HepG2 (cell line): ENCODE data around the gene GMEB2. TPM values are rescaled to one million over a fixed set of nuclear protein-coding genes. Genes with fewer than 3 reads are reported as not detected.

Source experiments
- MLX ChIP-seq: IDR thresholded peaks from 2 replicates; pipeline ENCODE4 v1.6.1; 2016
- PITX1 ChIP-seq: sonication (generic); formaldehyde crosslinking; IDR thresholded peaks from 2 replicates; pipeline ENCODE4 v1.5.1; 2020; ENCODE audit warnings: mild to moderate bottlenecking, missing genetic modification reagents
- U2AF2 ChIP-seq: fragments of 200-400 bp; formaldehyde crosslinking; IDR thresholded peaks from 2 replicates; pipeline ENCODE4 v1.6.1; 2017; ENCODE audit warnings: low read depth, mild to moderate bottlenecking, low read length
- polyA plus RNA-seq, 8 experiments: library from polyadenylated mRNA; depleted of rRNA in 3 of 8; stranded (reverse) in 7 of 8; unstranded in 1 of 8; fragments of >200 nt; fragmentation: Illumina TruSeq in 4 of 8; extraction: Trizol in 4 of 8; gene quantifications; 2 replicates each; pipeline versions ENCODE4 v1.2.1 to v1.2.3, GENCODE V29; 2011 to 2016; ENCODE audit warnings: low read depth in 4 of 8, missing spikeins in 1 of 8, mixed read lengths in 1 of 8; ENCODE audit not compliant: insufficient read depth in 1 of 8
- total RNA-seq, 5 experiments: library from RNA; depleted of rRNA; stranded (reverse); fragments of >200 nt; fragmentation: Illumina TruSeq; extraction: Trizol; gene quantifications; 2 replicates each; pipeline ENCODE4 v1.2.3, GENCODE V29; 2016; ENCODE audit warnings: low read depth in 1 of 5
- TF ChIP-seq, protein P1 (sequence below), 2 experiments: sonication (generic) in 1 of 2; formaldehyde crosslinking in 1 of 2; IDR thresholded peaks; 2 replicates each; pipeline versions ENCODE4 v1.4.0 to v1.6.1; 2016 to 2020; ENCODE audit warnings: borderline replicate concordance in 1 of 2, low read depth in 1 of 2, mild to moderate bottlenecking in 1 of 2, missing genetic modification reagents in 1 of 2
- TF ChIP-seq, protein P2 (sequence below): IDR thresholded peaks from 2 replicates; pipeline ENCODE4 v1.6.1; 2016
- TF ChIP-seq, protein P3 (sequence below): sonication (generic); formaldehyde crosslinking; conservative IDR thresholded peaks from 2 replicates; pipeline ENCODE4 v1.4.0; 2020; ENCODE audit warnings: missing genetic modification reagents

GMEB2 gene
- total and polyA plus RNA-seq, 2 of the 13 experiments (the other 11 are each of a cell fraction or from before 2014, with no cell fraction given): 10.6 to 12.4 TPM

- TF ChIP-seq, protein P1, sequence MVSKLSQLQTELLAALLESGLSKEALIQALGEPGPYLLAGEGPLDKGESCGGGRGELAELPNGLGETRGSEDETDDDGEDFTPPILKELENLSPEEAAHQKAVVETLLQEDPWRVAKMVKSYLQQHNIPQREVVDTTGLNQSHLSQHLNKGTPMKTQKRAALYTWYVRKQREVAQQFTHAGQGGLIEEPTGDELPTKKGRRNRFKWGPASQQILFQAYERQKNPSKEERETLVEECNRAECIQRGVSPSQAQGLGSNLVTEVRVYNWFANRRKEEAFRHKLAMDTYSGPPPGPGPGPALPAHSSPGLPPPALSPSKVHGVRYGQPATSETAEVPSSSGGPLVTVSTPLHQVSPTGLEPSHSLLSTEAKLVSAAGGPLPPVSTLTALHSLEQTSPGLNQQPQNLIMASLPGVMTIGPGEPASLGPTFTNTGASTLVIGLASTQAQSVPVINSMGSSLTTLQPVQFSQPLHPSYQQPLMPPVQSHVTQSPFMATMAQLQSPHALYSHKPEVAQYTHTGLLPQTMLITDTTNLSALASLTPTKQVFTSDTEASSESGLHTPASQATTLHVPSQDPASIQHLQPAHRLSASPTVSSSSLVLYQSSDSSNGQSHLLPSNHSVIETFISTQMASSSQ (IDR thresholded peaks at IDR 0.05; ENCODE audit: low read depth): no peak
- TF ChIP-seq, protein P1 (CRISPR knock-in tag; IDR thresholded peaks at IDR 0.05; ENCODE audit: borderline replicate concordance): no peak
- TF ChIP-seq MLX (CRISPR knock-in tag) (no peak), PITX1 (no peak), U2AF2 (no peak)
- TF ChIP-seq, protein P2, sequence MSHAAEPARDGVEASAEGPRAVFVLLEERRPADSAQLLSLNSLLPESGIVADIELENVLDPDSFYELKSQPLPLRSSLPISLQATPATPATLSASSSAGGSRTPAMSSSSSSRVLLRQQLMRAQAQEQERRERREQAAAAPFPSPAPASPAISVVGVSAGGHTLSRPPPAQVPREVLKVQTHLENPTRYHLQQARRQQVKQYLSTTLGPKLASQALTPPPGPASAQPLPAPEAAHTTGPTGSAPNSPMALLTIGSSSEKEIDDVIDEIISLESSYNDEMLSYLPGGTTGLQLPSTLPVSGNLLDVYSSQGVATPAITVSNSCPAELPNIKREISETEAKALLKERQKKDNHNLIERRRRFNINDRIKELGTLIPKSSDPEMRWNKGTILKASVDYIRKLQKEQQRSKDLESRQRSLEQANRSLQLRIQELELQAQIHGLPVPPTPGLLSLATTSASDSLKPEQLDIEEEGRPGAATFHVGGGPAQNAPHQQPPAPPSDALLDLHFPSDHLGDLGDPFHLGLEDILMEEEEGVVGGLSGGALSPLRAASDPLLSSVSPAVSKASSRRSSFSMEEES (CRISPR knock-in tag): no peak
- TF ChIP-seq, protein P3, sequence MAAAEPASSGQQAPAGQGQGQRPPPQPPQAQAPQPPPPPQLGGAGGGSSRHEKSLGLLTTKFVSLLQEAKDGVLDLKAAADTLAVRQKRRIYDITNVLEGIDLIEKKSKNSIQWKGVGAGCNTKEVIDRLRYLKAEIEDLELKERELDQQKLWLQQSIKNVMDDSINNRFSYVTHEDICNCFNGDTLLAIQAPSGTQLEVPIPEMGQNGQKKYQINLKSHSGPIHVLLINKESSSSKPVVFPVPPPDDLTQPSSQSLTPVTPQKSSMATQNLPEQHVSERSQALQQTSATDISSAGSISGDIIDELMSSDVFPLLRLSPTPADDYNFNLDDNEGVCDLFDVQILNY (CRISPR knock-in tag): no peak
- TF ChIP-seq, all 625 proteins: peak for 0
These were observed 50.6 kb downstream of the GMEB2 start (continued) for GRCh38 chr20:63576311-63576710.
